Measurements from ENCODE around the gene RHOC.

DNA sequence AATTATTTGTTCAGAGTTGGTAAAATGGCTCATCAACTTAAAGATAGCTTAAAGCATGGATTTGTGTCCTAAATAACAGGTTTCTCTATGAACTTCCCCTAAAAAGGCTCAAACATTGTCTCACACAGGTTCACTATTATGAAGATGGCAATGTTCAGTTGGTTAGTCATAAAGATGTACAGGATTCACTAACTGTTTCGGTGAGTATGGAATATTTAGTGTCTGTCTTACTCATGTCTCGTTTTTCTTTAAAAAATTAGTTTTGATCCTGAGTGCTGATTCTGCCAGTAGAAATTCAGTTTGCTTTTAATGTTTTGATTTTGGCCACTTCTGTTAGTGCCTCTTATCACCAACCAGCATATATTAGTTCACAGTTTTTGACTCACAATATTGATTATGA is 40.0 kb downstream of the RHOC start:
- TF ChIP-seq, protein P1, sequence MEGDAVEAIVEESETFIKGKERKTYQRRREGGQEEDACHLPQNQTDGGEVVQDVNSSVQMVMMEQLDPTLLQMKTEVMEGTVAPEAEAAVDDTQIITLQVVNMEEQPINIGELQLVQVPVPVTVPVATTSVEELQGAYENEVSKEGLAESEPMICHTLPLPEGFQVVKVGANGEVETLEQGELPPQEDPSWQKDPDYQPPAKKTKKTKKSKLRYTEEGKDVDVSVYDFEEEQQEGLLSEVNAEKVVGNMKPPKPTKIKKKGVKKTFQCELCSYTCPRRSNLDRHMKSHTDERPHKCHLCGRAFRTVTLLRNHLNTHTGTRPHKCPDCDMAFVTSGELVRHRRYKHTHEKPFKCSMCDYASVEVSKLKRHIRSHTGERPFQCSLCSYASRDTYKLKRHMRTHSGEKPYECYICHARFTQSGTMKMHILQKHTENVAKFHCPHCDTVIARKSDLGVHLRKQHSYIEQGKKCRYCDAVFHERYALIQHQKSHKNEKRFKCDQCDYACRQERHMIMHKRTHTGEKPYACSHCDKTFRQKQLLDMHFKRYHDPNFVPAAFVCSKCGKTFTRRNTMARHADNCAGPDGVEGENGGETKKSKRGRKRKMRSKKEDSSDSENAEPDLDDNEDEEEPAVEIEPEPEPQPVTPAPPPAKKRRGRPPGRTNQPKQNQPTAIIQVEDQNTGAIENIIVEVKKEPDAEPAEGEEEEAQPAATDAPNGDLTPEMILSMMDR (IDR thresholded peaks at IDR 0.05; ENCODE audit: borderline replicate concordance, extremely low read depth, low read length, poor library complexity, severe bottlenecking) = no peak
- TF ChIP-seq EZH2 (IDR thresholded peaks at IDR 0.05; ENCODE audit: borderline replicate concordance, low read depth, low read length, severe bottlenecking) = no peak

Measured in DND-41 (cell line).